Hair follicle dermal papilla cell (primary cell): ENCODE data around the gene GFM1. TPM values are rescaled to one million over a fixed set of nuclear protein-coding genes. Genes with fewer than 3 reads are reported as not detected.

ENCODE experiments used
- small RNA-seq: library from RNA; depleted of rRNA; stranded (forward); fragments of <200 nt; gene quantifications from one replicate; pipeline ENCODE3, GENCODE V24; 2012
- total RNA-seq: library from RNA; depleted of rRNA; stranded (reverse); fragments of >200 nt; gene quantifications from 2 replicates; pipeline ENCODE4 v1.2.3, GENCODE V29; 2012

Gene GFM1
- total RNA-seq = 43.5 and 49.3 TPM in 2 replicates

DNA sequence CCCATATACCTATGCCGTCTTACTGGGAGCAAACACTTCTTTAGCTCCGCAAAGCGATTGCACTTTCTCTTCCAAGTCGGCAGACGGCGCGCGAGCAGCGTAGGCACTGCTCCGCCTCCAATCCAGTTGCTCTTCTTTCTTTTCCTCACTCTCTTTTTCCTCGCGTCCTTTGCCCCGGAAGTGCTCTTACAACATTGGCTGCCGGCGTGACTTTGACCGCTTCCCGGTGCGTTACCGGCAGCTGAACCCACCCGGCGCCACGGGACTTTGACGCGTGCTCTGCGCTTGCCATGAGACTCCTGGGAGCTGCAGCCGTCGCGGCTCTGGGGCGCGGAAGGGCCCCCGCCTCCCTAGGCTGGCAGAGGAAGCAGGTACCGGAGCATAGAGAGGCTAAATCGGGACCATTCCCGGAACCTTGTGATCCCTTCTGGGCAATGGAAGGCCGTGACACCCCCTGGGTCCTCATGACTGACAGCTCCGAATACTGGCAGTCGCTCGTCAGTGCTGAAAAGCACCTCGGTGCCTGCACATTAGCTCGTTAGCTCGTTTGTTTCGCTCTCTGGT lies at the start of gene GFM1:
Gene GFM1, plus strand, starts transcription at position 183 of the 564 bp plus-strand sequence. Its CDS starts 108 bp downstream, at position 291.

GRCh38 chr3:158672215-158673176 lies 28.2 kb downstream of the GFM1 start, which contains the start of gene LXN:
Gene LXN, minus strand, starts transcription at chr3:158672648. Its CDS starts 170 bp downstream, at chr3:158672478.

DNA sequence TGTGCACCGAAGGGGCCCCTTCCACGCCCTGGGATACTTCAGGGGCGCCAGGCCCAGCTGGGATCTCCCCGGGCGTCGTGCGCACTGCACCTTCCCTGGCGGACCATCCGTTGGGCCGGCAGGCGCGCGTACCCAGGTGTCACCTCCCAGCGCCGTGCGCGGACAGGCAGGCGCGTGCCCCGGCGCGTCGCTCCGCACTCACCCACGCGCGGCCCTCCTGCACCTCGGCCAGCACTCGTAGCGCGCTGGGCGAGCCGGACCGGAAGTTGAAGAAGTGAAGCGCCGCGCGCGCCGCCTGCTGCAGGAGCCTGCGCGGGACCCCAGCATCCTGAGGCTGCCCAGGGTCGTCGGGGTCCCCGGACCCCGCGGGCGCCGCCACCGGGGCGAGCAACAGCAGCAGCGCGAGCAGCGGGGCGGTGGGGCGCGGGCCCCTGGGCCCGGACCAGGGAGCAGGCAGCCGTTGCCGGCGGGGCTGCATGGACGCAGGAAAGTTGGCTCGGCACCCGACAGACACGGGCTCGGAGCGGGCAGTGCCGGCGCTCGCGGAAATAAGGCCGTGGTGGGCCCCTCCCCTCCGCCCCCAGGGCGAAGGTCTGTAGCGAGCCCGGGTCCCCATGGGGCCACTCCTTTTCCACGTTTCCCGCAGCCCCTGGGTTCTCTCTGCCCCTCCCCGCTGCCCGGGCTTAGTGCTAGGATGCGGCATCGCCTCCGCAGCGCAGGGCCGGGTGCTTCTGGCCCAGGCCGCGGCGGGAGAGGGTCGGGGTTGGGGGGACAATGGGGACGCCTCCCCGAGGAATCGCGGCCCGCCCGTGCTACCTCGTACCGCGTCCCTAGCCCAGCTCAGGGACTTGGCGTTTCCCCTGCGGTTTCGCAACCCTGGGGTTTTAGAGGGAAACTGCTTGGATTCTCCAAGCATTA lies 87.9 kb downstream of the GFM1 start, which contains the start of gene RARRES1:
Gene RARRES1, minus strand, starts transcription at position 520 of the 918 bp plus-strand sequence. Its CDS starts 42 bp downstream, at position 478.

Small RNA genes lying within 50 kb of the gene (small RNA-seq; reads per million reads assigned to genes)
- gene AC025033.1 (not detected), gene AC080013.6 (not detected)

Other genes starting within 250 kb of the GFM1 start
- gene MLF1, start 73.3 kb upstream of the GFM1 start, total RNA-seq = 8.4 and 8.9 TPM in 2 replicates
- gene LXN, start 28.1 kb downstream of the GFM1 start, total RNA-seq = 9.1 and 13.6 TPM in 2 replicates
- 0.61 and 0.65 TPM in 2 replicates for gene RARRES1, start 87.9 kb downstream of the GFM1 start, total RNA-seq
- gene MFSD1, start 157.5 kb downstream of the GFM1 start, total RNA-seq = 84.2 and 87.1 TPM in 2 replicates